GM12865 (cell line): ENCODE measurements around the gene SPTSSB.
A peak's percentile ranks its signal among the peaks of the same experiment; 100 is the strongest.

Source experiments
- DNase-seq: peaks from one replicate; pipeline ENCODE4 v3.0.0; 2010; ENCODE audit warnings: low read depth
- H3K4me3 ChIP-seq: 2 replicates; pipeline ENCODE4 v1.5.1; 2011; ENCODE audit warnings: mild to moderate bottlenecking, low read depth, low read length, control low read depth
- CTCF ChIP-seq: IDR thresholded peaks from 2 replicates; pipeline ENCODE4 v1.5.1; 2011; ENCODE audit warnings: low read length, control low read depth, low read depth, inconsistent platforms; ENCODE audit not compliant: insufficient read depth; ENCODE audit errors: missing control alignments

The SPTSSB gene, protein sequence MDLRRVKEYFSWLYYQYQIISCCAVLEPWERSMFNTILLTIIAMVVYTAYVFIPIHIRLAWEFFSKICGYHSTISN

DNA sequence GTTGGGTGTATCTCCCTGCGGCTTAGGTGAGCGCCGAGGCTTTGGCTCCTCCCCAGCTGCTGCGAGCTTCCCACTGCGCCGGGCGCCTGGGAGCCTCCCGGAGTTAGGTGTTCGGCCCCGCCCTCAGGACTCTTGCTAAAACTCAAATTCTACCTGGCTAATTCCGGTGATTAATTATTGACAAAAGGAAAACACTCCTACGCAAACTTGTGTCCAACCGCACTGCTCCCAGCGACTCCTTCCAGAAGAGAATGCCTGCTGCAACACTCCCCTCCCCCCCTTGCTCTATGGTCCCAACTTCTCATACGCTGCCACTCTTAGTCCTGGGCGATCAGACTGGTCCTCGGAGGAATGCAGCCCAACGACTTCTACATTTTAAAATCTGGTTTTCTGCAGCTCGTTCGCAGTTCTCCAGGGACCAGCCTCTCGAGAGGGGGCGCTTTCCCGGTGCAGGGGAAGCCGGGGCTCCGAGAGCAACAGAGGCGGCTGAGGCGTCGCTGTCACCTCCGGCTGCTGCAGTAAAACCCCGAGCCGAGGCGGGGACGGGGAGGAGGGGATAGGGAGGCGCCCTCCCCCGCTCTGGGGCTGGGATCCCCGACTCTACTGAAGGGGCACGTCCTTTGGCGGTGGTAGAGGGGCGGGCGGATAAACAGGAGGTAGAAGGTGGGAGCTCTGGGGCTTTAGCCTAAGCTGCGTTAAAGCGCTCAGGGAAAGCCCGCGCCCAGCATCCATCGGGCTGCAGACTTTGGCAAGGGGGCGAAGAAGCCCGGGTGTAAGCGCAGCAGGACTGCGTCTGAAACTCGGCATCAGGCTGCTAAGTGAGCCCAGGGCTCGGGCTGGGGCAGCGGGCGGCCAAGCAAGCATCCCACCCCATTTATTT, at the start of gene SPTSSB:
SPTSSB (minus strand) TSS at position 77 of the 880 bp plus-strand sequence. CDS start 25,194 bp downstream, outside the sequence.
- peak within 1 kb of the TSS; percentile 29 for H3K4me3 ChIP-seq
- peak; percentile 18 for DNase-seq
- peak; percentile 9 for TF ChIP-seq CTCF

DNA sequence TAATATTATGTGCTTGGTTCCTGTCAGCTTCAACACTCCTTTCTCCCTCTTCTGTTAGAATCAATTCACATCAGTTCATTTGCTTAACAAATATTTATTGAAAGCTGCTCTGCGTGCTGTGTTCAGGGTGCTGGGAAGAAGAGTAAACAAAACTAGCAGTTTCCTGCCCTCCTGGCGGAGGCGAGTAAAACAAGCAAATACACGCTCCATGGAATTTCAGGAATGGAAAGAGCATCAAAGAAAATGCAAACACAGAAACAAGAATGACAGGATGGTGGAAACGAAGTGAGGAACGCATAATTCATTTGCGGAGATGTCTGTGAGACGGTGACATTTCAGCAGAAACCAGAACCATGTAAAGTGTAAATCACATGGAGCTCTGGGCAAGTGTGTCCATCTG, 49.4 kb upstream of the SPTSSB start:
- H3K4me3 ChIP-seq, result no peak overlapping the region
- no peak for TF ChIP-seq CTCF
- DNase-seq, result no peak

DNA sequence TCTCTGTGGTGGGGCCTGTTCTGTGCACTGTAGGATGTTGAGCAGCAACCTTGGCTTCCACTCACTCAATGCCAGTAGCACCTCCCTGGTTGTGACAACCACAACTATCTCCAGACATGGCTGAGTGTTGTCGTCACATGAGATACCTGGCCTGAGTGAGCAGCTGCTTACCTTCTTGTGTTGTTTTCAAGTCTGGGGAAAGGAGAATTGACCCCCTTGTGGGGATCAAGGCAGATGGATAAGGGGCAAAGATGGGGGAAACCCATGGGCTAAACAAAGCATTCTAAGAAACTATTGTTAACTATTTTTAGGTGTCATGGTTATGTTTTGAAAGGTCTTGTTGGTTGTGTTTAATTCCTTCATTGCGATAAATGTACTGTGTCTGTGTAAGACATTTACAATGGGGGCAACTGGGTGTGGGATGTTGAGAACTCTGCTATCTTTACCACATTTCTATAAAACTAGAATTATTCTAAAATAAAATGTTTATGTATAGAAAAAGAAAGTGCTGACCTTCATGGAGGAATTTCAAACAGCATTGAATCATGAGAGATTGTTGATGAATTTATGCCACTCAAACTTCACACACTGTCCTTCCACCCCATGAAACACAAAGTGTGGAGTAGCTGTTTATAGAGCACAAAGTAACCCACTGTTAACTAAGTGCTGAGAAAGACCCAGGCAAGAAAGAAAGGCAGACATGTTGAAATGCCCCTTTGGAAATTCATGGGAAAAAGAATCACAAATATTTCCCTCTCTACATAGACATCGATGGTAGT, 48.4 kb upstream of the SPTSSB start:
- TF ChIP-seq CTCF, result no peak
- no peak for DNase-seq
- H3K4me3 ChIP-seq, result no peak overlapping the region

DNA sequence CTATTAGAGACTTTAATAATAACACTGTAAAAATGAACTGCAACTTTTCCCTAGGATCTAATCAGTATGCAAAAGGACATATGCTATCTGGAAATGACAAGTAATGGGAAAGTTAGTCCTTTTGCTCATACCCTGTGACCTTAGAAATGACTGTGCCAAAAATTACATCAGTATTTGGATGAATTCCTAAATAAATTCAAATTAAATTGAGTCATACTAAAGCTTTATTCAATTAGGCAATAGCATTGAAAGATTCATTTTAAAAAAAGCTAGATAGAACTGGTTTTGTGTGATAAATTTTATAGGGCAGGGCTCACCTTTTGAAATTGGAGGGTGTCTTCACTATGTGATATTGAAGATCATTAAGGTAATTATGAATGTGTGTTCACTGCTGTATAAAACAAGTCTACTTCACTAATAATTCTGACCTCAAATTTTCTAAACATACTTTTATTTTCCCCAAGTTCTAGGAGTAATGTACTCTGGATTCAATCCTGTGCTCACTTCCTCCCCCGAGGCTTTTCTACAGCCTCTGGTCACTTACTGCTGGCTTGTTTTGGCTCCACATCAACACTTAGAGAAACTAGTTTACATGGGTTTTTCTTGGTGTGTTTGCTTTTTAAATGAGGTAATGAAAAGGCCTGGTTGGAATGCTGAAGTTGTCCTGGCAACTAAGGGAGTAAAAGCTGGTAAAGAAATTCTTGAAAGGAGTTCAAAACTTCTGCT, 44.4 kb upstream of the SPTSSB start:
- no peak overlapping the region for H3K4me3 ChIP-seq
- no peak for DNase-seq

GRCh38 chr3:161414907-161415306, 43.6 kb upstream of the SPTSSB start:
- DNase-seq, result no peak
- no peak overlapping the region for H3K4me3 ChIP-seq
- TF ChIP-seq CTCF, result no peak

More for the DNA sequence above, 44.4 kb upstream of the SPTSSB start:
- no peak for TF ChIP-seq CTCF

DNA sequence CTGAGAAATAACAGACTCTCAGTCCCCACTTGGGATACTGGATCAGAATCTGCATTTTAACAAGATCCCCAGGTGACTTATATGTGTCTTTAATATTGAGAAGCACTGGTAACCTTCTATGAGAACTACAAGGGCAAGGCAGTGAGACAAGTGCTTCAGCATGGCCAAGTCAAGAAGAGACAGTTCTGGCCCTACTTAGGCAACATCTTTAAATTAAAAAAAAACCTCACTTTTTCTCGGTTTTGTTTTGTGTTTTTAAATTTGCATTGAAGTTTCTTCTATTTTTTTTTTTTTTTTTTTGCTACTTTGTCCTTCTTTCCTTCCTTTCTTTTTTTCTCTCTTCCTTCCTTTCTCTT, 42.5 kb upstream of the SPTSSB start:
- no peak for DNase-seq
- no peak overlapping the region for H3K4me3 ChIP-seq
- TF ChIP-seq CTCF, result no peak
